SK-N-SH (cell line): ENCODE results near the gene UST. TPM values are rescaled to one million over a fixed set of nuclear protein-coding genes. Genes with fewer than 3 reads are reported as not detected.
A peak's percentile ranks its signal among the peaks of the same experiment; 100 is the strongest.
"Not testable (repeated sequence)": the region's sequence is repeated elsewhere in the genome, so short reads cannot be mapped to it uniquely, and the experiment has no call there.

Experiments
- CTCF ChIA-PET: fragments of 300-600, 350-600 bp; formaldehyde crosslinking; extraction: SDS; loops from one replicate; lab custom pipeline; 2021; lab: Yijun Ruan, JAX
- POLR2A ChIA-PET: fragments of 350-600 bp; sonication (Branson Sonifier 250); formaldehyde crosslinking; extraction: SDS; loops from one replicate; lab custom pipeline; 2020; ENCODE audit warnings: antibody characterized with exemption, inconsistent platforms; lab: Yijun Ruan, JAX
- DNase-seq: peaks from one replicate; pipeline ENCODE4 v3.0.0; 2012
- H2AFZ ChIP-seq: fragments of 200-600 bp; sonication (generic); 2 replicates; pipeline ENCODE4 v1.8.1; 2016; ENCODE audit warnings: antibody characterized with exemption, mild to moderate bottlenecking, low read depth
- H3F3A ChIP-seq: fragments of 200-600 bp; sonication (generic); replicated peaks from 2 replicates; pipeline ENCODE3; 2016; ENCODE audit warnings: antibody characterized with exemption, mild to moderate bottlenecking; ENCODE audit not compliant: insufficient read depth
- H3K27ac ChIP-seq, 2 experiments: fragments of 200-500 bp in 1 of 2; fragments of 200-600 bp in 1 of 2; sonication (Bioruptor generic) in 1 of 2; sonication (generic), shearing (Covaris generic) in 1 of 2; 2 replicates each; pipeline versions ENCODE4 v1.5.1 to v1.6.1; 2014 to 2016; ENCODE audit warnings: low read depth in 2 of 2, inconsistent platforms in 1 of 2, low read length in 1 of 2, mild to moderate bottlenecking in 1 of 2, mixed read lengths in 1 of 2
- H3K27me3 ChIP-seq: fragments of 200-600 bp; sonication (generic), shearing (Covaris generic); 2 replicates; pipeline ENCODE4 v1.6.1; 2016; ENCODE audit warnings: mixed run types; ENCODE audit not compliant: insufficient read depth
- H3K36me3 ChIP-seq, 2 experiments: fragments of 200-500 bp in 1 of 2; fragments of 200-600 bp in 1 of 2; sonication (Bioruptor generic) in 1 of 2; sonication (generic) in 1 of 2; replicated peaks in 1 of 2; 2 replicates each; pipeline versions ENCODE3 to v1.5.1; 2014 to 2016; ENCODE audit warnings: low read length in 1 of 2, mild to moderate bottlenecking in 1 of 2; ENCODE audit not compliant: insufficient read depth in 2 of 2, control insufficient read depth in 1 of 2
- H3K4me1 ChIP-seq, 2 experiments: fragments of 200-500 bp in 1 of 2; fragments of 200-600 bp in 1 of 2; sonication (Bioruptor generic) in 1 of 2; sonication (generic), shearing (Covaris generic) in 1 of 2; 2 replicates each; pipeline versions ENCODE4 v1.5.1 to v1.6.1; 2014 to 2016; ENCODE audit warnings: low read depth in 1 of 2, low read length in 1 of 2, mixed run types in 1 of 2; ENCODE audit not compliant: insufficient read depth in 2 of 2, control insufficient read depth in 1 of 2
- H3K4me2 ChIP-seq: fragments of 200-600 bp; sonication (generic), shearing (Covaris generic); 2 replicates; pipeline ENCODE4 v1.6.1; 2017; ENCODE audit warnings: mixed run types
- H3K4me3 ChIP-seq, 2 experiments: fragments of 200-500 bp in 1 of 2; fragments of 200-600 bp in 1 of 2; sonication (Bioruptor generic) in 1 of 2; sonication (generic), shearing (Covaris generic) in 1 of 2; 2 replicates each; pipeline versions ENCODE4 v1.5.1 to v1.8.1; 2014 to 2016; ENCODE audit warnings: low read depth in 2 of 2, inconsistent platforms in 1 of 2, low read length in 1 of 2, mild to moderate bottlenecking in 1 of 2, mixed read lengths in 1 of 2, moderate library complexity in 1 of 2
- H3K79me2 ChIP-seq: fragments of 200-600 bp; sonication (generic); 2 replicates; pipeline ENCODE4 v1.8.1; 2017; ENCODE audit warnings: mild to moderate bottlenecking; ENCODE audit not compliant: insufficient read depth
- H3K9ac ChIP-seq: fragments of 200-600 bp; sonication (generic); 2 replicates; pipeline ENCODE4 v1.6.1; 2017; ENCODE audit warnings: mixed run types
- H3K9me2 ChIP-seq: fragments of 200-600 bp; sonication (generic); 2 replicates; pipeline ENCODE4 v1.6.1; 2017; ENCODE audit warnings: mixed run types
- H3K9me3 ChIP-seq: fragments of 200-600 bp; sonication (generic); 2 replicates; pipeline ENCODE4 v1.6.1; 2017; ENCODE audit warnings: mixed run types, mild to moderate bottlenecking, moderate library complexity
- H4K20me1 ChIP-seq: fragments of 200-600 bp; sonication (generic); 2 replicates; pipeline ENCODE4 v1.6.1; 2017; ENCODE audit warnings: mild to moderate bottlenecking, mixed run types; ENCODE audit not compliant: insufficient read depth
- ELF1 ChIP-seq: IDR thresholded peaks from 2 replicates; pipeline ENCODE4 v1.4.0; 2012
- EZH2phosphoT487 ChIP-seq: fragments of 200-600 bp; sonication (generic); IDR thresholded peaks from 2 replicates; pipeline ENCODE4 v1.6.1; 2017; ENCODE audit warnings: low read depth, mixed run types, mild to moderate bottlenecking, antibody characterized with exemption, moderate library complexity, borderline replicate concordance
- FOSL2 ChIP-seq: IDR thresholded peaks from 2 replicates; pipeline ENCODE4 v1.4.0; 2012; ENCODE audit warnings: low read depth, mild to moderate bottlenecking, moderate library complexity, borderline replicate concordance
- IRF3 ChIP-seq: fragments of 150-350 bp; IDR thresholded peaks from 2 replicates; pipeline ENCODE4 v1.6.1; 2016; ENCODE audit warnings: mild to moderate bottlenecking, low read depth, low read length
- JUND ChIP-seq: IDR thresholded peaks from 2 replicates; pipeline ENCODE4 v1.4.0; 2012
- MAX ChIP-seq: IDR thresholded peaks from 2 replicates; pipeline ENCODE4 v1.4.0; 2012; ENCODE audit warnings: low read depth
- MXI1 ChIP-seq: IDR thresholded peaks from 2 replicates; pipeline ENCODE4 v1.6.1; 2012; ENCODE audit warnings: mild to moderate bottlenecking, low read depth, low read length, improper control_type of control experiment
- NFIC ChIP-seq: IDR thresholded peaks from 2 replicates; pipeline ENCODE4 v1.4.0; 2012; ENCODE audit warnings: borderline replicate concordance
- PBX3 ChIP-seq: IDR thresholded peaks from 2 replicates; pipeline ENCODE4; 2012
- POLR2AphosphoS5 ChIP-seq: IDR thresholded peaks from 2 replicates; pipeline ENCODE4 v1.6.1; 2012; ENCODE audit warnings: low read depth, low read length
- RAD21 ChIP-seq: IDR thresholded peaks from 2 replicates; pipeline ENCODE4 v1.6.1; 2012; ENCODE audit warnings: mild to moderate bottlenecking, low read length
- RCOR1 ChIP-seq: fragments of 150-350 bp; IDR thresholded peaks from 2 replicates; pipeline ENCODE4 v1.6.1; 2017; ENCODE audit warnings: antibody characterized with exemption, low read length
- RFX5 ChIP-seq: IDR thresholded peaks from 2 replicates; pipeline ENCODE4 v1.6.1; 2012; ENCODE audit warnings: mild to moderate bottlenecking, improper control_type of control experiment, low read length
- TEAD4 ChIP-seq: IDR thresholded peaks from 2 replicates; pipeline ENCODE4 v1.4.0; 2012; ENCODE audit warnings: mild to moderate bottlenecking, borderline replicate concordance; ENCODE audit not compliant: insufficient read depth
- USF2 ChIP-seq: fragments of 150-350 bp; IDR thresholded peaks from 2 replicates; pipeline ENCODE4 v1.6.1; 2017; ENCODE audit warnings: antibody characterized with exemption, low read length, low read depth, borderline replicate concordance
- WGBS: methylation state at CpG from one replicate; pipeline ENCODE4 v1.1.6; 2017; ENCODE audit warnings: low lambda C conversion rate; 5-methylcytosine and 5-hydroxymethylcytosine counted together
- polyA plus RNA-seq, 3 experiments: library from polyadenylated mRNA; depleted of rRNA; stranded (reverse); fragments of >200 nt; gene quantifications; 2 replicates each; pipeline ENCODE4 v1.2.3, GENCODE V29; 2012

The UST gene
- polyA plus RNA-seq, 1 of the 3 experiments (the other 2 are of a cell fraction) = 1.7 TPM

GRCh38 chr6:148776321-148777308 lies 29.8 kb downstream of the UST start:
- no peaks in the 10 kb centered on the region for H3F3A ChIP-seq
- H3K36me3 ChIP-seq = no peaks in the 10 kb centered on the region
- H3K4me3 ChIP-seq = no peak overlapping the region
- CTCF ChIA-PET = no interaction called here
- no peak for TF ChIP-seq IRF3
- no peak for TF ChIP-seq NFIC
- no peak for TF ChIP-seq ELF1
- no peak for TF ChIP-seq TEAD4
- no peak for TF ChIP-seq MXI1
- TF ChIP-seq PBX3 = no peak
- no peak for TF ChIP-seq RCOR1
- TF ChIP-seq FOSL2 = no peak
- no peak for TF ChIP-seq RAD21
- H3K79me2 ChIP-seq = no peaks in the 10 kb centered on the region
- H3K9ac ChIP-seq = no peak overlapping the region
- peaks cover 21% of the 10 kb centered on the region; the same call in 1 of the 2 replicates for H3K27me3 ChIP-seq
- H3K9me3 ChIP-seq = no peaks in the 10 kb centered on the region
- no peaks in the 10 kb centered on the region for H3K9me2 ChIP-seq
- peak overlapping the region; percentile 57; the same call in 1 of the 2 replicates for H3K4me2 ChIP-seq
- H3K27ac ChIP-seq = no peak overlapping the region; a peak in 2 of 4 replicates
- WGBS = 16% methylated on average over 15 of the region's 15 CpGs
- POLR2A ChIA-PET = no interaction called here
- no peak overlapping the region for H2AFZ ChIP-seq
- DNase-seq = no peak
- H3K4me1 ChIP-seq = no peaks in the 10 kb centered on the region
- H4K20me1 ChIP-seq = no peaks in the 10 kb centered on the region

- no peak for DNase-seq
- H3K4me2 ChIP-seq = no peak overlapping the region
- 11% methylated on average over 6 of the region's 6 CpGs for WGBS
These were observed 32.3 kb downstream of the UST start for GRCh38 chr6:148779142-148779562.

GRCh38 chr6:148780423-148780822 lies 33.6 kb downstream of the UST start:
- H3K4me3 ChIP-seq, H3K4me2 ChIP-seq, POLR2A ChIA-PET, H3K4me1 ChIP-seq, H2AFZ ChIP-seq, H3K9me2 ChIP-seq, H3K9me3 ChIP-seq, H3K9ac ChIP-seq, H3K27me3 ChIP-seq, H3K79me2 ChIP-seq, H3K27ac ChIP-seq, H3F3A ChIP-seq, DNase-seq, H3K36me3 ChIP-seq, H4K20me1 ChIP-seq: not testable (repeated sequence)
- 41% methylated on average over 1 of the region's 1 CpG for WGBS
- CTCF ChIA-PET = interaction anchor here (0.7 kb wide), 1 partner anchor 10 kb away, joined by 3 read pairs; no protein-coding TSS in a partner anchor

More at GRCh38 chr6:148779142-148779562, 32.3 kb downstream of the UST start:
- no peaks in the 10 kb centered on the region for H3K9me3 ChIP-seq
- H3K27ac ChIP-seq = no peak overlapping the region
- H2AFZ ChIP-seq = no peak overlapping the region
- H3K4me3 ChIP-seq = no peak overlapping the region
- H3K79me2 ChIP-seq = no peaks in the 10 kb centered on the region; the same call in 1 of the 2 replicates
- ChIA-PET POLR2A (no interaction called here), CTCF (no interaction called here)
- H4K20me1 ChIP-seq = no peaks in the 10 kb centered on the region
- no peak overlapping the region for H3K9ac ChIP-seq
- H3K4me1 ChIP-seq = no peaks in the 10 kb centered on the region
- no peaks in the 10 kb centered on the region for H3K36me3 ChIP-seq
- H3K27me3 ChIP-seq = peaks cover 13% of the 10 kb centered on the region; the same call in 1 of the 2 replicates
- TF ChIP-seq USF2 = no peak
- TF ChIP-seq RFX5 = no peak
- no peak for TF ChIP-seq FOSL2
- TF ChIP-seq MAX = no peak
- TF ChIP-seq POLR2AphosphoS5 = no peak
- no peak for TF ChIP-seq EZH2phosphoT487
- no peak for TF ChIP-seq JUND
- H3K9me2 ChIP-seq = no peaks in the 10 kb centered on the region
- no peaks in the 10 kb centered on the region for H3F3A ChIP-seq
